Epithelial cell of prostate (primary cell): Measurements from ENCODE around the gene NOL4L.

ENCODE experiments used
- DNase-seq: peaks from one replicate; pipeline ENCODE4 v3.0.0-alpha.2; 2011; ENCODE audit warnings: low read depth, low spot score
- H3K27ac ChIP-seq: fragments of 450-650 bp; 2 replicates; pipeline ENCODE4 v1.5.1; 2017; ENCODE audit warnings: mild to moderate bottlenecking

Gene NOL4L

GRCh38 chr20:32585011-32585585 is at the start of gene NOL4L:
Gene NOL4L (minus strand): TSS chr20:32585333. CDS start chr20:32584890, 443 bp downstream.
- peak within 1 kb of the TSS; percentile 26 for H3K27ac ChIP-seq

GRCh38 chr20:32634041-32634805 is 49.1 kb upstream of the NOL4L start:
- no peak for DNase-seq
- no peak overlapping the region for H3K27ac ChIP-seq

More at GRCh38 chr20:32585011-32585585, at the start of gene NOL4L:
- DNase-seq: no peak

- no peak for DNase-seq
- H3K27ac ChIP-seq: no peak overlapping the region
Observed at GRCh38 chr20:32632461-32633354, 47.6 kb upstream of the NOL4L start.

- DNase-seq: no peak
- H3K27ac ChIP-seq: no peak overlapping the region
Observed at GRCh38 chr20:32631933-32632460, 46.9 kb upstream of the NOL4L start.

GRCh38 chr20:32629813-32630212 is 44.7 kb upstream of the NOL4L start:
- no peak for DNase-seq
- no peak overlapping the region for H3K27ac ChIP-seq

GRCh38 chr20:32628960-32629530 is 43.9 kb upstream of the NOL4L start:
- no peak for DNase-seq
- H3K27ac ChIP-seq: no peak overlapping the region

GRCh38 chr20:32626859-32627636 is 41.9 kb upstream of the NOL4L start:
- no peak overlapping the region for H3K27ac ChIP-seq
- no peak for DNase-seq

- H3K27ac ChIP-seq: no peak overlapping the region
- no peak for DNase-seq
Observed at GRCh38 chr20:32626407-32626806, 41.3 kb upstream of the NOL4L start.

- no peak overlapping the region for H3K27ac ChIP-seq
- no peak for DNase-seq
Observed at GRCh38 chr20:32625996-32626395, 40.9 kb upstream of the NOL4L start.

- DNase-seq: no peak
- H3K27ac ChIP-seq: no peak overlapping the region
Observed at GRCh38 chr20:32624687-32625345, 39.7 kb upstream of the NOL4L start.

GRCh38 chr20:32623667-32624157 is 38.6 kb upstream of the NOL4L start:
- DNase-seq: no peak
- H3K27ac ChIP-seq: no peak overlapping the region

GRCh38 chr20:32622585-32623468 is 37.7 kb upstream of the NOL4L start:
- no peak for DNase-seq
- H3K27ac ChIP-seq: no peak overlapping the region

GRCh38 chr20:32621891-32622584 is 36.9 kb upstream of the NOL4L start:
- DNase-seq: no peak
- no peak overlapping the region for H3K27ac ChIP-seq

- H3K27ac ChIP-seq: no peak overlapping the region
- no peak for DNase-seq
Observed at GRCh38 chr20:32621071-32621890, 36.1 kb upstream of the NOL4L start.

GRCh38 chr20:32619586-32619985 is 34.5 kb upstream of the NOL4L start:
- DNase-seq: no peak
- H3K27ac ChIP-seq: no peak overlapping the region

- H3K27ac ChIP-seq: no peak overlapping the region
- DNase-seq: no peak
Observed at GRCh38 chr20:32614772-32615171, 29.6 kb upstream of the NOL4L start.

- no peak for DNase-seq
- H3K27ac ChIP-seq: no peak overlapping the region
Observed at GRCh38 chr20:32614303-32614702, 29.2 kb upstream of the NOL4L start.
